T-cell (primary cell): ENCODE results near the gene TBC1D10A. TPM values are rescaled to one million over a fixed set of nuclear protein-coding genes. Genes with fewer than 3 reads are reported as not detected.

ENCODE experiments used
- ATAC-seq, 4 experiments: fragments of 200-7000 bp in 3 of 4; fragments of 150-1000 bp in 1 of 4; cut with Tn5 transposase; replicated peaks in 1 of 4; 1 replicate in 3 of 4; 2 replicates in 1 of 4; pipeline ENCODE4 v1.10.0; 2021; ENCODE audit warnings: moderate library complexity in 3 of 4, mild to moderate bottlenecking in 2 of 4, moderate number of reproducible peaks in 1 of 4
- CTCF ChIA-PET, 2 donors: fragments of 300-600 bp; sonication (Branson Sonifier 250); formaldehyde crosslinking; loops; one replicate each; lab custom pipeline; 2022; ENCODE audit warnings: antibody characterized with exemption in 2 of 2; lab: Charles Lee
- POLR2A ChIA-PET, 2 donors: fragments of 300-600 bp; sonication (Branson Sonifier 250); formaldehyde crosslinking; loops; one replicate each; lab custom pipeline; 2022; ENCODE audit warnings: antibody characterized with exemption in 2 of 2; lab: Charles Lee
- DNase-seq, 35 experiments: peaks; one replicate each; pipeline versions ENCODE4 v3.0.0 to v3.0.0-alpha.2; 2013 to 2023
- H3K27ac ChIP-seq: one replicate; pipeline ENCODE4 v1.5.1; 2013; ENCODE audit warnings: low read length
- H3K27me3 ChIP-seq, 2 experiments: replicated peaks in 1 of 2; 1 replicate in 1 of 2; 2 replicates in 1 of 2; pipeline versions ENCODE4 v1.6.1 to v1.7.0; 2013; ENCODE audit warnings: low read length in 1 of 2, mixed read lengths in 1 of 2; ENCODE audit not compliant: control insufficient read depth in 2 of 2, insufficient read depth in 2 of 2; ENCODE audit errors: extremely low read depth in 1 of 2
- H3K36me3 ChIP-seq, 2 donors: 1 replicate in 1 of 2; 2 replicates in 1 of 2; pipeline versions ENCODE4 v1.6.1 to v1.7.0; 2013; ENCODE audit warnings: low read length in 1 of 2; ENCODE audit not compliant: control insufficient read depth in 2 of 2, insufficient read depth in 1 of 2; ENCODE audit errors: extremely low read depth in 1 of 2
- H3K4me1 ChIP-seq, 2 experiments: 1 replicate in 1 of 2; 2 replicates in 1 of 2; pipeline versions ENCODE4 v1.6.1 to v1.7.0; 2013; ENCODE audit warnings: low read length in 2 of 2, mixed read lengths in 1 of 2; ENCODE audit not compliant: insufficient read depth in 2 of 2, control insufficient read depth in 1 of 2; ENCODE audit errors: extremely low read depth in 1 of 2
- H3K4me3 ChIP-seq, 2 donors: 1 replicate in 1 of 2; 2 replicates in 1 of 2; pipeline versions ENCODE4 v1.5.1 to v1.7.0; 2013; ENCODE audit warnings: mild to moderate bottlenecking in 2 of 2, low read length in 1 of 2, moderate library complexity in 1 of 2; ENCODE audit not compliant: control insufficient read depth in 1 of 2; ENCODE audit errors: extremely low read depth in 1 of 2
- H3K9me3 ChIP-seq: 2 replicates; pipeline ENCODE4 v1.7.0; 2013
- H3K27ac Mint-ChIP-seq, 2 donors: one replicate each; pipeline ENCODE4 v1.8.0; 2020 to 2021; ENCODE audit warnings: mild to moderate bottlenecking in 2 of 2, mixed read lengths in 2 of 2
- H3K27me3 Mint-ChIP-seq, 2 donors: one replicate each; pipeline ENCODE4 v1.8.0; 2021 to 2022; ENCODE audit warnings: mixed read lengths in 2 of 2
- H3K36me3 Mint-ChIP-seq: one replicate; pipeline ENCODE4 v1.8.0; 2021; ENCODE audit warnings: mixed read lengths
- H3K4me1 Mint-ChIP-seq, 3 donors: one replicate each; pipeline ENCODE4 v1.8.0; 2020 to 2022; ENCODE audit warnings: mixed read lengths in 3 of 3, mild to moderate bottlenecking in 1 of 3
- H3K4me3 Mint-ChIP-seq, 3 donors: one replicate each; pipeline ENCODE4 v1.8.0; 2020 to 2022; ENCODE audit warnings: mild to moderate bottlenecking in 3 of 3, mixed read lengths in 3 of 3, moderate library complexity in 3 of 3
- H3K9me3 Mint-ChIP-seq, 3 donors: one replicate each; pipeline ENCODE4 v1.8.0; 2020 to 2022; ENCODE audit warnings: mixed read lengths in 3 of 3
- WGBS: methylation state at CpG from one replicate; pipeline ENCODE4 v1.1.5; 2013; ENCODE audit warnings: missing lambda C conversion rate; ENCODE audit not compliant: insufficient coverage; 5-methylcytosine and 5-hydroxymethylcytosine counted together
- total RNA-seq, 35 experiments: library from RNA in 6 of 35; stranded (reverse) in 6 of 35; fragments of 120-200 nt in 1 of 35; gene quantifications; one replicate each; pipeline versions ENCODE4 v1.2.1 to v1.2.4 and lab custom pipeline; 2013 to 2026

The TBC1D10A gene
- total RNA-seq, 5 donors from 2014 or later (not counting 1 experiment from before 2014, with no cell fraction given): 56.2 to 84.3 (median 82.3) TPM

DNA sequence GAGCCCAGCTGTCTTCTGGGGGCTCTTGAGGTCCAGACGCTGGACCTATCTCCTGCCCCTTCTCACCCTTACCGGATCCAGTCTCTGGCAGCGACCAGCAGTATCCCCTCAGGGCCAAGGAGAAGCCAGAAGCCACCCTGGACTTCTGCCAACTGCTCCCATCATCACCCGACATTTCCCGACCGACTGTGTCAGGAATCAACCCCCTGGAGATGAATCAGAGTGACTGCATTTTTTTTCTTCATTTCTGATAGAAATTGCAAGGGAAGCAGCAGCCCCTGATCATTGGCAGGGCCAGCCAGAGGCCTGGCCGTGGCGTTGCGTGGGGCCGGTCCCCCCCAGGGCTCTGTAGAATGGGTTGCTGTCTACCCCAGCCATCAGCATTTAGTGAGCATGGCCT is 75.0 kb downstream of the TBC1D10A start:
- peaks cover 12 to 26% (median 25%) of the 10 kb centered on the region in 3 donors for H3K4me1 Mint-ChIP-seq

GRCh38 chr22:30250661-30251267 is 76.0 kb downstream of the TBC1D10A start:
- Mint-ChIP-seq H3K27ac (no peak overlapping the region), H3K36me3 (no peaks in the 10 kb centered on the region), H3K27me3 (peaks cover 3 to 12% of the 10 kb centered on the region in 2 donors), H3K4me3 (no peak overlapping the region), H3K9me3 (no peaks in the 10 kb centered on the region), H3K4me1 (peaks cover 17 to 36% (median 31%) of the 10 kb centered on the region in 3 donors)
- 60% methylated on average over 1 of the region's 12 CpGs for WGBS
- no peaks in the 10 kb centered on the region for H3K36me3 ChIP-seq
- peaks cover 0 to 27% of the 10 kb centered on the region in 2 experiments for H3K4me1 ChIP-seq
- ChIA-PET POLR2A (interaction anchor here (0.6 to 0.7 kb wide), 3 partner anchors 87 to 896 kb away, joined by 3 to 4 read pairs (median 3); no protein-coding TSS in a partner anchor), CTCF (no interaction called here)
- peaks cover 0 to 28% of the 10 kb centered on the region in 2 experiments for H3K27me3 ChIP-seq
- H3K4me3 ChIP-seq: no peak overlapping the region
- H3K27ac ChIP-seq: no peak overlapping the region
- no peak for ATAC-seq
- H3K9me3 ChIP-seq: no peaks in the 10 kb centered on the region
- DNase-seq: no peak

More for the DNA sequence above, 75.0 kb downstream of the TBC1D10A start:
- Histone ChIP-seq H3K4me3 (no peak overlapping the region), H3K27me3 (peaks cover 0 to 30% of the 10 kb centered on the region in 2 experiments), H3K36me3 (no peaks in the 10 kb centered on the region), H3K4me1 (peaks cover 0 to 21% of the 10 kb centered on the region in 2 experiments), H3K9me3 (no peaks in the 10 kb centered on the region), H3K27ac (no peak overlapping the region)
- WGBS: 90% methylated on average over 10 of the region's 10 CpGs
- Mint-ChIP-seq H3K36me3 (no peaks in the 10 kb centered on the region), H3K27me3 (peaks cover 3 to 12% of the 10 kb centered on the region in 2 donors), H3K9me3 (no peaks in the 10 kb centered on the region), H3K27ac (no peak overlapping the region), H3K4me3 (no peak overlapping the region)
- ChIA-PET CTCF (no interaction called here), POLR2A (no interaction called here)
- ATAC-seq: no peak
- DNase-seq: no peak

GRCh38 chr22:30250039-30250565 is 76.6 kb downstream of the TBC1D10A start:
- Histone ChIP-seq H3K4me3 (no peak overlapping the region), H3K27me3 (peaks cover 0 to 35% of the 10 kb centered on the region in 2 experiments), H3K27ac (no peak overlapping the region), H3K9me3 (no peaks in the 10 kb centered on the region), H3K4me1 (peaks cover 0 to 33% of the 10 kb centered on the region in 2 experiments), H3K36me3 (no peaks in the 10 kb centered on the region)
- Mint-ChIP-seq H3K36me3 (no peaks in the 10 kb centered on the region), H3K4me1 (peaks cover 20 to 43% (median 36%) of the 10 kb centered on the region in 3 donors), H3K4me3 (no peak overlapping the region), H3K27ac (no peak overlapping the region), H3K9me3 (no peaks in the 10 kb centered on the region), H3K27me3 (peaks cover 3 to 12% of the 10 kb centered on the region in 2 donors)
- ATAC-seq (no peak), DNase-seq (no peak)
- ChIA-PET CTCF (no interaction called here), POLR2A (interaction anchor here (0.6 kb wide), 2 partner anchors 262 to 896 kb away, joined by 3 to 4 read pairs; no protein-coding TSS in a partner anchor)
- WGBS: 100% methylated on average over 1 of the region's 3 CpGs

DNA sequence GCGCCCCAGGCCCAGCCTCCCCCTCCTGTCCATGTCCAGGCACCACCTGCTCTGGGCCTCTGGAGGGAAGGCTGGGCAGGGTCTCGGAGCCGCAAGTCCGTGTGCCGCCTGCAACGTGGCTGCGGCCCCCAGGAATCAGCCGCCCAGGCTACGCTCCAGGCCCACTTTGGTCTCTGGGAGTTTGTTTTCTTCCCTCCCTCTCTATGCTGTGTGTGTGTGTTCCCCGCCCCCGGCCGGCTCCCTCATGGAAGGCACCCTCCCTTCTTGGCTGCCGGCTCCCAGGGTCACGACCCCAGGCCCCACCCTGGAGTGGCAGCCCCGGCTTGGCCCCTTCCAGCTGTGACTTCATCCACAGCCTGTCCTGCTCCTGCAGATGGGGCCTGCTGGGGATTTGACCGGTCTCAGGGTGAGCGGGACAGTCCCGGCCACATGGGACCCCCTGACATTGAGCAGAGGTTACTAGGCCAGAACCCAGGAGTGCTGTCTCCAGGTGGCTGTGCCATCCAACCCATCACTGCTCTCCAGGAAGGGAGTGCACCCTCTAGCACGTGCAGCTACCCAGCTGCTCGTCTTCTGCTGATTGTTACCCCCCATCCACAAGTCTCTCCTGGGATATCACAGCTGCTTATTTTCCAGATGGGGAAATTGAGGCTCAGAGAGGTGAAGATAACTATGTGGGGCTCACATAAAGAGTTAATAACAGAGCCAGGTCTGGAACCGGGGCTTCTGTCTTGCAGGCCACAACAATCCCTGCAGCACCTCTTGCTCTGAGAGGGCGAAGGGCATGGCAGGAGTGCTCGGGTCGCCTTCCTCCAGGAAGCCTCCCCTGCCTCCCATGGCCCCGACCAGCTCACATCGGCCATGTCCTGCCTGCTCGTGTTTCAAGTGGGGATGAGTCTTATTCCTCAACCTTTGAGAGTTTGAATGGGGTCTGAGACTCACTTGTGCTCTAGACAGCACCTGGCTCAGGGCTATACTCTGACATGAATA is 77.4 kb downstream of the TBC1D10A start:
- no peak for ATAC-seq
- peaks cover 0 to 40% of the 10 kb centered on the region in 2 experiments for H3K4me1 ChIP-seq
- no peak overlapping the region for H3K4me3 Mint-ChIP-seq
- no peak overlapping the region for H3K4me3 ChIP-seq
- H3K27ac Mint-ChIP-seq: no peak overlapping the region
- no peak for DNase-seq
- ChIA-PET POLR2A (no interaction called here), CTCF (no interaction called here)
- 94% methylated on average over 19 of the region's 27 CpGs for WGBS
- peaks cover 0 to 42% of the 10 kb centered on the region in 2 experiments for H3K27me3 ChIP-seq
- H3K9me3 Mint-ChIP-seq: no peaks in the 10 kb centered on the region
- H3K4me1 Mint-ChIP-seq: peaks cover 20 to 44% (median 43%) of the 10 kb centered on the region in 3 donors
- no peaks in the 10 kb centered on the region for H3K36me3 ChIP-seq
- no peaks in the 10 kb centered on the region for H3K36me3 Mint-ChIP-seq
- no peaks in the 10 kb centered on the region for H3K9me3 ChIP-seq
- H3K27me3 Mint-ChIP-seq: peaks cover 3 to 12% of the 10 kb centered on the region in 2 donors
- no peak overlapping the region for H3K27ac ChIP-seq

- Histone ChIP-seq H3K27ac (no peak overlapping the region), H3K36me3 (no peaks in the 10 kb centered on the region), H3K9me3 (no peaks in the 10 kb centered on the region), H3K4me3 (no peak overlapping the region), H3K27me3 (peaks cover 0 to 45% of the 10 kb centered on the region in 2 experiments), H3K4me1 (peaks cover 0 to 43% of the 10 kb centered on the region in 2 experiments)
- Mint-ChIP-seq H3K36me3 (no peaks in the 10 kb centered on the region), H3K27me3 (peaks cover 3 to 12% of the 10 kb centered on the region in 2 donors), H3K4me3 (peak overlapping the region; percentile 15 to 29 (median 17)), H3K27ac (no peak overlapping the region), H3K9me3 (no peaks in the 10 kb centered on the region), H3K4me1 (peaks cover 26 to 52% (median 43%) of the 10 kb centered on the region in 3 donors)
- WGBS: 71% methylated on average over 6 of the region's 6 CpGs
- ChIA-PET POLR2A (no interaction called here), CTCF (no interaction called here)
- ATAC-seq (no peak), DNase-seq (no peak)
Observed at GRCh38 chr22:30248484-30248883, 78.3 kb downstream of the TBC1D10A start.

- H3K9me3 Mint-ChIP-seq: no peaks in the 10 kb centered on the region
- H3K4me1 ChIP-seq: peaks cover 0 to 43% of the 10 kb centered on the region in 2 experiments
- 65% methylated on average over 11 of the region's 12 CpGs for WGBS
- ChIA-PET POLR2A (no interaction called here), CTCF (no interaction called here)
- DNase-seq: no peak
- no peak overlapping the region for H3K4me3 ChIP-seq
- H3K27ac Mint-ChIP-seq: no peak overlapping the region
- H3K4me1 Mint-ChIP-seq: peaks cover 26 to 53% (median 41%) of the 10 kb centered on the region in 3 donors
- H3K36me3 Mint-ChIP-seq: no peaks in the 10 kb centered on the region
- H3K27ac ChIP-seq: no peak overlapping the region
- H3K4me3 Mint-ChIP-seq: peak overlapping the region in 1 of 3 donors; percentile 15
- peaks cover 3 to 12% of the 10 kb centered on the region in 2 donors for H3K27me3 Mint-ChIP-seq
- no peaks in the 10 kb centered on the region for H3K9me3 ChIP-seq
- H3K36me3 ChIP-seq: no peaks in the 10 kb centered on the region
- no peak for ATAC-seq
- peaks cover 0 to 47% of the 10 kb centered on the region in 2 experiments for H3K27me3 ChIP-seq
Observed at GRCh38 chr22:30247974-30248373, 78.8 kb downstream of the TBC1D10A start.
